ENCODE data around the gene IP6K2. TPM values are rescaled to one million over a fixed set of nuclear protein-coding genes. Genes with fewer than 3 reads are reported as not detected.
A peak's percentile ranks its signal among the peaks of the same experiment; 100 is the strongest.
"Not testable (repeated sequence)": the region's sequence is repeated elsewhere in the genome, so short reads cannot be mapped to it uniquely, and the experiment has no call there.

The IP6K2 gene
- 100 to 1,000 TPM in 5 of 9 donors, 10 to 100 TPM in 4; 44.9 to 130 (median 103) TPM for total RNA-seq
- polyA plus RNA-seq, result 100 to 1,000 TPM in 2 of 3 donors, 10 to 100 TPM in 1; 67.2 to 185 (median 182) TPM
- long read RNA-seq, donor 1, transcript IP6K2-202 (3 exons, 1,185 nt), result minor isoform, 5 of 27 reads
- long read RNA-seq, donor 1, transcript IP6K2-201 (6 exons, 1,775 nt), result major isoform, 6 of 27 reads
- long read RNA-seq, donor 1, partial matches to known transcripts, result 0 of 27 reads
- long read RNA-seq, donor 1, other reads (novel, unspliced or antisense), result 5 of 27 reads
- long read RNA-seq, donor 2, transcript IP6K2-221 (2 exons, 1,673 nt), result major isoform, 5 of 22 reads
- long read RNA-seq, donor 2, partial matches to known transcripts, result 9 of 22 reads
- long read RNA-seq, donor 2, other reads (novel, unspliced or antisense), result 0 of 22 reads
- long read RNA-seq, donor 3, partial matches to known transcripts, result 0 of 12 reads
- long read RNA-seq, donor 3, other reads (novel, unspliced or antisense), result 0 of 12 reads
- long read RNA-seq, donor 4, transcript IP6K2-202 (3 exons, 1,185 nt), result minor isoform, 5 of 37 reads
- long read RNA-seq, donor 4, transcript IP6K2-201 (6 exons, 1,775 nt), result major isoform, 8 of 37 reads
- long read RNA-seq, donor 4, partial matches to known transcripts, result 5 of 37 reads
- long read RNA-seq, donor 4, other reads (novel, unspliced or antisense), result 17 of 37 reads
- long read RNA-seq, donor 5, transcript IP6K2-202 (3 exons, 1,185 nt), result minor isoform, 7 of 97 reads
- long read RNA-seq, donor 5, transcript IP6K2-221 (2 exons, 1,673 nt), result minor isoform, 8 of 97 reads
- long read RNA-seq, donor 5, transcript IP6K2-201 (6 exons, 1,775 nt), result major isoform, 32 of 97 reads
- long read RNA-seq, donor 5, partial matches to known transcripts, result 11 of 97 reads
- long read RNA-seq, donor 5, other reads (novel, unspliced or antisense), result 34 of 97 reads
- long read RNA-seq, donor 6, transcript IP6K2-202 (3 exons, 1,185 nt), result major isoform, 8 of 34 reads
- long read RNA-seq, donor 6, transcript IP6K2-201 (6 exons, 1,775 nt), result minor isoform, 7 of 34 reads
- long read RNA-seq, donor 6, partial matches to known transcripts, result 5 of 34 reads
- long read RNA-seq, donor 6, other reads (novel, unspliced or antisense), result 10 of 34 reads
- long read RNA-seq, donor 7, partial matches to known transcripts, result 0 of 6 reads
- long read RNA-seq, donor 7, other reads (novel, unspliced or antisense), result 0 of 6 reads
- long read RNA-seq, donor 8, transcript IP6K2-201 (6 exons, 1,775 nt), result minor isoform, 5 of 42 reads
- long read RNA-seq, donor 8, transcript IP6K2-221 (2 exons, 1,673 nt), result minor isoform, 6 of 42 reads
- long read RNA-seq, donor 8, transcript IP6K2-208 (2 exons, 1,124 nt), result major isoform, 8 of 42 reads
- long read RNA-seq, donor 8, partial matches to known transcripts, result 0 of 42 reads
- long read RNA-seq, donor 8, other reads (novel, unspliced or antisense), result 17 of 42 reads
- long read RNA-seq, donor 9, transcript IP6K2-208 (2 exons, 1,124 nt), result minor isoform, 5 of 20 reads
- long read RNA-seq, donor 9, transcript IP6K2-221 (2 exons, 1,673 nt), result major isoform, 6 of 20 reads
- long read RNA-seq, donor 9, partial matches to known transcripts, result 0 of 20 reads
- long read RNA-seq, donor 9, other reads (novel, unspliced or antisense), result 0 of 20 reads
- long read RNA-seq, donor 10, transcript IP6K2-221 (2 exons, 1,673 nt), result major isoform, 7 of 21 reads
- long read RNA-seq, donor 10, partial matches to known transcripts, result 0 of 21 reads
- long read RNA-seq, donor 10, other reads (novel, unspliced or antisense), result 0 of 21 reads

- H3K27ac ChIP-seq, result peak within 1 kb of the TSS; percentile 62 to 91 (median 81)
- peak; percentile 33 to 89 for TF ChIP-seq POLR2A (IDR thresholded peaks at IDR 0.05)
- TF ChIP-seq CTCF (IDR thresholded peaks at IDR 0.05), result no peak
- H3K27me3 ChIP-seq, result no peaks in the 10 kb centered on the region
- 3 to 6% (median 4%) methylated on average over 10 to 38 of the region's 38 CpGs for WGBS, 4 donors
- DNase-seq, result peak; percentile 98 to 99 (median 99)
- H3K36me3 ChIP-seq (replicated peaks in 1 of 2), result peaks cover 0 to 23% of the 10 kb centered on the region in 2 donors
- H3K4me3 ChIP-seq, result peak within 1 kb of the TSS; percentile 50 to 74 (median 69)
- intact Hi-C loops (cut with DNase I), result no loop called here
- H3K9me3 ChIP-seq (replicated peaks in 1 of 3), result no peaks in the 10 kb centered on the region
- peaks cover 13 to 39% of the 10 kb centered on the region in 2 donors for H3K4me1 ChIP-seq (replicated peaks in 1 of 2)
Measured at GRCh38 chr3:48716982-48717746, at the start of gene IP6K2. Gene IP6K2, minus strand, starts transcription at chr3:48717221. Its CDS starts 21,930 bp downstream, at chr3:48695291.

- TF ChIP-seq POLR2A (IDR thresholded peaks at IDR 0.05) (no peak), CTCF (IDR thresholded peaks at IDR 0.05) (peak in 2 of 6 experiments; percentile 11 to 23)
- H3K9me3 ChIP-seq (replicated peaks in 1 of 3), result no peaks in the 10 kb centered on the region
- H3K36me3 ChIP-seq (replicated peaks in 1 of 2), result peaks cover 0 to 43% of the 10 kb centered on the region in 2 donors
- intact Hi-C loops (cut with DNase I), result no loop called here
- H3K4me1 ChIP-seq (replicated peaks in 1 of 2), result peaks cover 0 to 6% of the 10 kb centered on the region in 2 donors
- DNase-seq, result no peak
- H3K27me3 ChIP-seq, result no peaks in the 10 kb centered on the region
- WGBS, 4 donors, result 83 to 95% (median 91%) methylated on average over 1 of the region's 1 CpG
- no peak overlapping the region for H3K27ac ChIP-seq
- H3K4me3 ChIP-seq, result no peak overlapping the region
Measured at GRCh38 chr3:48765376-48765775, 48.4 kb upstream of the IP6K2 start.

- DNase-seq, result no peak
- 79 to 90% (median 81%) methylated on average over 3 of the region's 3 CpGs for WGBS, 4 donors
- Histone ChIP-seq H3K36me3 (replicated peaks in 1 of 2) (peaks cover 0 to 48% of the 10 kb centered on the region in 2 donors), H3K9me3 (replicated peaks in 1 of 3) (no peaks in the 10 kb centered on the region), H3K27ac (no peak overlapping the region), H3K27me3 (no peaks in the 10 kb centered on the region), H3K4me1 (replicated peaks in 1 of 2) (no peaks in the 10 kb centered on the region), H3K4me3 (no peak overlapping the region)
- intact Hi-C loops (cut with DNase I), result no loop called here
- TF ChIP-seq CTCF (IDR thresholded peaks at IDR 0.05), result no peak
- no peak for TF ChIP-seq POLR2A (IDR thresholded peaks at IDR 0.05)
Measured at GRCh38 chr3:48762816-48763215, 45.8 kb upstream of the IP6K2 start.

GRCh38 chr3:48759991-48760540 is 43.0 kb upstream of the IP6K2 start:
- H3K27me3 ChIP-seq; H3K27ac ChIP-seq; DNase-seq; H3K4me3 ChIP-seq; H3K4me1 ChIP-seq (replicated peaks in 1 of 2); intact Hi-C loops (cut with DNase I); H3K9me3 ChIP-seq (replicated peaks in 1 of 3): not testable (repeated sequence)
- WGBS, 4 donors, result 91 to 97% (median 94%) methylated on average over 5 of the region's 5 CpGs
- H3K36me3 ChIP-seq (replicated peaks in 1 of 2), result peaks cover 0 to 63% of the 10 kb centered on the region in 2 donors

GRCh38 chr3:48759531-48759930 is 42.5 kb upstream of the IP6K2 start:
- H3K27ac ChIP-seq; H3K4me1 ChIP-seq (replicated peaks in 1 of 2); H3K9me3 ChIP-seq (replicated peaks in 1 of 3); H3K4me3 ChIP-seq; intact Hi-C loops (cut with DNase I); H3K27me3 ChIP-seq; DNase-seq: not testable (repeated sequence)
- H3K36me3 ChIP-seq (replicated peaks in 1 of 2), result peaks cover 0 to 58% of the 10 kb centered on the region in 2 donors
- WGBS, 4 donors, result 96 to 98% (median 97%) methylated on average over 3 to 6 of the region's 6 CpGs
